NT2/D1 (cell line): ENCODE results near the gene SLCO1B1.

Experiments used
- SUZ12 ChIP-seq: IDR thresholded peaks from 2 replicates; pipeline ENCODE4 v1.6.1; 2011; ENCODE audit not compliant: insufficient read length, insufficient read depth; ENCODE audit errors: extremely low read depth
- YY1 ChIP-seq: IDR thresholded peaks from 2 replicates; pipeline ENCODE4 v1.6.1; 2011; ENCODE audit not compliant: insufficient read length, insufficient read depth

DNA sequence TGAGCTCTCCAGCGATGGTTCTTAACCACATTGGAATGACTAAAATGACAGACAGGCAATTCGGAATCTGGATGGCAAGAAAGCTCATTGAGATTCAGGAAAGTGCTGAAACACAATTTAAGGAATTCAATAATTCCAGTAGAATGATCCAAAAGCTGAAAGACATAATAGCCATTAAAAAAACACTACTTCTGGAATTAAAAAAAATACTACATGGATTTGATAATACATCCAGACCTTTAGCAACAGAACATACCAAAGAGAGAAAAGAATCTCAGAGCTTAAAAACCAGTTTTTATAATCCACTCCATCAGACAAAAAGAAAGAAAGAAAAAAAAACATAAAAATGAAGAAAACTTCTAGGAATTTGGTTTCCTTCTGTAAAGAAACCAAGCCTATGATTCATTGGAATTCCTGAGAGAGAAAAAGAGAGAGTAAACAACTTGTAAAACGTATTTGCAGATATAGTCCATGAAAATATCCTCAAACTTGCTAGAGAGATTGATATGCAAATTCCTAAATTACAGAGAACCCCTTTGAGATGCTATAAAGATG, 52.8 kb downstream of the SLCO1B1 start:
- TF ChIP-seq YY1, result no peak
- no peak for TF ChIP-seq SUZ12
